Middle frontal gyrus (tissue), 1 donor: ENCODE measurements around the gene DCAF16.
A peak's percentile ranks its signal among the peaks of the same experiment; 100 is the strongest.
"Not testable (repeated sequence)": the region's sequence is repeated elsewhere in the genome, so short reads cannot be mapped to it uniquely, and the experiment has no call there.

Experiments
- DNase-seq: peaks from one replicate; pipeline ENCODE4 v3.0.0-alpha.2; 2015; ENCODE audit warnings: low spot score; ENCODE audit errors: extremely low spot score

DCAF16 gene

GRCh38 chr4:17810260-17811077, at the start of gene DCAF16, which contains the start of gene NCAPG:
DCAF16 (minus strand) TSS chr4:17810757; CDS start chr4:17804141, 6,616 bp downstream.
NCAPG (plus strand) TSS chr4:17810979; CDS start chr4:17811078, 99 bp downstream.
- peak; percentile 99 for DNase-seq

- DNase-seq: no peak
These were observed 49.3 kb upstream of the DCAF16 start for GRCh38 chr4:17859793-17860406.

GRCh38 chr4:17854036-17854435, 43.5 kb upstream of the DCAF16 start:
- no peak for DNase-seq

GRCh38 chr4:17851959-17852358, 41.4 kb upstream of the DCAF16 start:
- no peak for DNase-seq

- DNase-seq: not testable (repeated sequence)
These were observed 39.7 kb upstream of the DCAF16 start for GRCh38 chr4:17850295-17850694.

- no peak for DNase-seq
These were observed 35.7 kb upstream of the DCAF16 start for GRCh38 chr4:17846266-17846665.

GRCh38 chr4:17823871-17824669, 13.5 kb upstream of the DCAF16 start:
- DNase-seq: no peak

- DNase-seq: no peak
These were observed 6.5 kb upstream of the DCAF16 start for GRCh38 chr4:17817027-17817426.

GRCh38 chr4:17816142-17816541, 5.6 kb upstream of the DCAF16 start:
- DNase-seq: no peak

- DNase-seq: no peak
These were observed 3.6 kb upstream of the DCAF16 start for GRCh38 chr4:17814140-17814539.

- no peak for DNase-seq
These were observed 2.2 kb upstream of the DCAF16 start for GRCh38 chr4:17812801-17813200.

GRCh38 chr4:17812125-17812524, 1.6 kb upstream of the DCAF16 start:
- no peak for DNase-seq

- no peak for DNase-seq
These were observed 584 bp upstream of the DCAF16 start for GRCh38 chr4:17811078-17811603.

- DNase-seq: no peak
These were observed 890 bp downstream of the DCAF16 start for GRCh38 chr4:17809667-17810066.

- no peak for DNase-seq
These were observed 3.1 kb downstream of the DCAF16 start for GRCh38 chr4:17807446-17807845.

GRCh38 chr4:17805580-17806155, 4.9 kb downstream of the DCAF16 start:
- DNase-seq: no peak

- no peak for DNase-seq
These were observed 12.7 kb downstream of the DCAF16 start for GRCh38 chr4:17797808-17798207.

GRCh38 chr4:17794730-17795129, 15.8 kb downstream of the DCAF16 start:
- no peak for DNase-seq

GRCh38 chr4:17788956-17789355, 21.6 kb downstream of the DCAF16 start:
- no peak for DNase-seq

- DNase-seq: no peak
These were observed 23.2 kb downstream of the DCAF16 start for GRCh38 chr4:17787315-17787714.

GRCh38 chr4:17786567-17786966, 24.0 kb downstream of the DCAF16 start:
- no peak for DNase-seq
